ENCODE results near the gene JADE2. TPM values are rescaled to one million over a fixed set of nuclear protein-coding genes. Genes with fewer than 3 reads are reported as not detected.
"Not testable (repeated sequence)": the region's sequence is repeated elsewhere in the genome, so short reads cannot be mapped to it uniquely, and the experiment has no call there.

The JADE2 gene
- 104 and 112 TPM in 2 replicates for total RNA-seq

DNA sequence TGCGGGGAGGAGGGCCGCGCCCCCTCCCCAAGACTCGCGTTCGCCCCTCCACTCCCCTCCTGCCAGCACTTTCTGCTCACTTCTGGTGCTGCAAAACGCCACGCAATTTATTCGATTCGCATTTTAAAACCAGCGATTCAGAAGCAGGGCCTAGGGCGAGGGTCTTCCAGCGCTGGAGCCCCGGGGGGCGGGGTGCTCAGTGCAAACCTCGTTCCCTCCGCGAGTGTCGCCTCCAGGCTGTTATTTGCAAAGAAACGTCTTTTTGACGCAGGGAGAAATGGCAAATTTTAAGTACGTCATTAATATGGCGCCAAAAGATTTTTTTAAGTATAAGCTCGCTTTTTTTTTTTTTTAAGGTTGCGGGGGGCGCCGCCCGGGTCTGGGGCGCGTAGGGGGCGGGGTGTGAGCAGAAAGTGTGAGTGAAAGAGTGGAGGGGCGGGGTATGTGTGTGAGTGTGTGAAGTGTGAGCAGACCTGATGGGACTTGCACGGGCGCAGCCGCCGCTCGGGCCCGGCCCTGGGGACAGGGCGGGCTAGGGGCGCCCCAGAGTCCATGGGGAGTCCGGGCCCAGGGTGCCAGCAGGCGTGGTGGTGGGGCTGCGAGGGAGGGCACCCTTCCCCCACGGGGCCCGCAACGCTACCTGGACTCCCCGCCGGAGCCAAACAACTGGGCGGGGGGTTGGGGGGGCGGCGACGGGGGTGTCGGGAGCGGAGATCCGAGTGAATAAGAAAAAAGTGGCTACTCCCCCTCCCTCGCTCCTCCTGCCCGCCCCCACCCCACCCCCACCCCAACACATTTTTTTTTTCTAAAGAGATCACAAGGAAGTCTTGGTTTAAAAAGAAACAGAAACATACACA lies at the start of gene JADE2:
TSS of gene JADE2 (plus strand) at position 845 of the 857 bp plus-strand sequence. CDS start 10,188 bp downstream, outside the sequence.
- intact Hi-C loops (cut with micrococcal nuclease) = loop anchor here (1.0 to 10.0 kb wide), 11 partner anchors 22 to 558 kb away; partner anchors contain the start of genes C5orf15, C5orf24, PCBD2 and PPP2CA

DNA sequence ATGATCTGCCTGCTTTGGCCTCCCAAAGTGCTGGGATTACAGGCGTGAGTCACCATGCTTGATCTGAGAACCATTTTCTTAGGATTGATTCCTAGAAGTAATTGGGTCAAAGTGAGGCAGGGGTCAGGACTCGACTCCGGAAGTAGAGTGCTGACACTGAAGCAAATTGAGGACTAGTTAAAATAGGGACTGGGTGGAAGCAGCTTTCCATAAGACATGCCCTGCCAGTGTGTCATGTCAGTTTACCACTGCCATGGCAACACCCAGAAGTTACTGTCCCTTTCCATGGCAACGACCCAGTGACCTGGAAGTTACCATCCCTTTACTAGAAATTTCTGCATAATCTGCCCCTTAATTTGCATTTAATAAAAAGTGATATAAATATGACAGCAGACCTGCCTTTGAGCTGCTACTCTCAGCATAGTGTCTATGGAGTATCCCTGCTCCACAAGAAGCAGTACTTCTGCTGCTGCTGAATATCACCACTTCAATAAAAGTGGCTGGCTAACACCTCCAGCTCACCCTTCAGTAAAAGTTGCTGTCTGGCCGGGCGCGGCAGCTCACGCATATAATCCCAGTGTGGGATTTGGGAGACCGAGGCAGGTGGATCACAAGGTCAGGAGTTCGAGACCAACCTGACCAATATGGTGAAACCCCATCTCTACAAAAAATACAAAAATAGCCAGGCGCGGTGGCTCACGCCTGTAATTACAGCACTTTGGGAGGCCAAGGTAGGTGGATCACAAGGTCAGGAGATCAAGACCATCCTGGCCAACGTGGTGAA lies 47.8 kb upstream of the JADE2 start:
- intact Hi-C loops (cut with micrococcal nuclease) = no loop called here

- intact Hi-C loops (cut with micrococcal nuclease) = no loop called here
These were observed 45.6 kb upstream of the JADE2 start for GRCh38 chr5:134479839-134480238.

GRCh38 chr5:134489227-134489944 lies 36.1 kb upstream of the JADE2 start:
- intact Hi-C loops (cut with micrococcal nuclease) = no loop called here

GRCh38 chr5:134490255-134490924 lies 35.1 kb upstream of the JADE2 start:
- intact Hi-C loops (cut with micrococcal nuclease) = no loop called here

GRCh38 chr5:134490925-134491271 lies 34.6 kb upstream of the JADE2 start:
- intact Hi-C loops (cut with micrococcal nuclease) = no loop called here

DNA sequence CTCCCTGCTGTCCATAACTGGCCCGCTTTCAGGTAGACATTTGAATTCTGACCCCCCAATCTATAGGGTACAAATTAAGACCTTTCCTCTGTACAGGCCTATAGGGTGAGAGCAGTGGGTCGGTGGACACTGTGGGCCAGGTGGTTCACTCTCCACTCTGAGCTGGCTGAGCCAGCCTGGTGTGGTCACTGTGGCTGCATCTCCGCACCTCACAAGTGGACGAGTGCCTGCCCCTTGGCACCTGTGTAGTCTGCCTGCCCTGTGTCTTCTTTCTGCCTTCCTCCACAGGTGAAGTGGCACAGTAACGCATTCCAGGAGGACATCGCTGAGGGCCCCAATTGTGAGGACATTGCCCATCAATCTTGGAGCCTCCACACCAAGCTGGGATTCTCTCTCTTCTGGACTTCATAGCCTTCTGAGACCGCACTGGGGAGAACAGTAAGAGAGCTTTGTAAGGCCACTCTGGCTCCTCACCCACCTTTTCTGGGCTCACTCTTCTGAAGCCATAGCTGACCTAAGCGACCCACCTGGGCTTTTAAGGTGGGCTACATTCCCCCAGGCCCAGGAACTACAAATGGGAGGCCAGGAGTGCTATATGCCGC lies 33.5 kb upstream of the JADE2 start:
- intact Hi-C loops (cut with micrococcal nuclease) = no loop called here

GRCh38 chr5:134492568-134492967 lies 32.9 kb upstream of the JADE2 start:
- intact Hi-C loops (cut with micrococcal nuclease) = no loop called here

DNA sequence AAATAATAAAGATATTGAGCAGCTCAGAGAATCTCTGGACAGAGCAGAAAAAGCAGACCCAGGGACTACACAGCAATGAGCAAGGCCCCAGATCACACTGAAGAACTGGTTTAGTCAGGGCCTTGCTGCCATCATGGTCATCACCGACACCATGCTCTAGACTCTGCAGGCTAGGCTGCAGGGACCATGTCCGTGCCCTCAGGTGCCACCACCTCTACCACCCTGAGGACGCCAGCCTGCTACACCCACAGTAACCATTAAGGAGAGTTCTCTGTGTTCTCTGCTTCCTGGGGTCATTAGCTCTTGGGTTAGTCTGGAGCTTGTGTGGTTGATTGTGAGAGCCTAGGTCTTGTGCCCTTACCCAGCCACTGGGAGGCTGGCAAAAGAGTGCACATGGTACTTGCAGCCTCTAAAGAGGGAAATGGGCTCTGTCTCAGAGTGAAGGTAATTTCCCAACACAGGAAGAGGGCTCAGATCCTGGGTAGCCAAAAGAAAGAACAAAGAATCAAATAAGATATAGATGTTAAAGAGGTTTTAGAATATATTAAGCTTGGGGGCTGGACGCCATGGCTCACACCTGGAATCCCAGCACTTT lies 31.9 kb upstream of the JADE2 start:
- intact Hi-C loops (cut with micrococcal nuclease) = no loop called here

- intact Hi-C loops (cut with micrococcal nuclease) = no loop called here
These were observed 30.7 kb upstream of the JADE2 start for GRCh38 chr5:134494780-134495179.

- intact Hi-C loops (cut with micrococcal nuclease) = not testable (repeated sequence)
These were observed 25.6 kb upstream of the JADE2 start for GRCh38 chr5:134499905-134500304.

DNA sequence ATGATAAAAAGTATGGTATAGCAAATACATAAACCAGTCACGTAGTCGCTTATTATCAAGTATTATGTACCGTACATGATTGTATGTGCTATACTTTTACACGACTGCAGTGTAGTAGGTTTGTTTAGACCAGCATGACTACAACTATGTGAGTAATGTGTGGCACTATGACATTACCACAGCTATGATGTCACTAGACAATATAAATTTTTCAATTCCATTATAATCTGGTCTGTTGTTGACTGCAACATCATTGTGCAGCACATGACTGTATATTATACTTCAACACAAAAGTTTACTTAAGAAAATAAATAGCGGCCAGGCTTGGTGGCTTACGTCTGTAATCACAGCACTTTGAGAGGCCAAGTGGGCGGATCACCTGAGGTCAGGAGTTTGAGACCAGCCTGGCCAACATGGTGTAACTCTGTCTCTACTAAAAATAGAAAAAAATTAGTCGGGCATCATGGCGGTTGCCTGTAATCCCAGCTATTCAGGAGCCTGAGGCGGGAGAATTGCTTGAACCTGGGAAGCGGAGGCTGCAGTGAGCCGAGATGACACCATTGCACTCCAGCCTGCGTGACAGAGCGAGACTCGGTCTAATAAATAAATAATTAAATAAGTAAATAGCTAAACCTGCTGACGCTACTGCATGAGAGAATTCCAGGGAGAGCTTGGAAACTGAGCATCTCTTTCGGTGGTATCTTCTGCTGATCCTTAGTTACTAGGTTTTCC lies 24.6 kb upstream of the JADE2 start:
- intact Hi-C loops (cut with micrococcal nuclease) = no loop called here

GRCh38 chr5:134502259-134502658 lies 23.2 kb upstream of the JADE2 start:
- intact Hi-C loops (cut with micrococcal nuclease) = loop anchor here (2.0 kb wide), 1 partner anchor 35 kb away; no protein-coding TSS in a partner anchor

GRCh38 chr5:134503088-134503936 lies 22.2 kb upstream of the JADE2 start:
- intact Hi-C loops (cut with micrococcal nuclease) = loop anchor here (1.0 to 2.0 kb wide), 3 partner anchors 22 to 66 kb away; partner anchors contain the start of gene JADE2

GRCh38 chr5:134503937-134504437 lies 21.5 kb upstream of the JADE2 start:
- intact Hi-C loops (cut with micrococcal nuclease) = loop anchor here (1.0 to 2.0 kb wide), 3 partner anchors 21 to 67 kb away; partner anchors contain the start of gene JADE2

DNA sequence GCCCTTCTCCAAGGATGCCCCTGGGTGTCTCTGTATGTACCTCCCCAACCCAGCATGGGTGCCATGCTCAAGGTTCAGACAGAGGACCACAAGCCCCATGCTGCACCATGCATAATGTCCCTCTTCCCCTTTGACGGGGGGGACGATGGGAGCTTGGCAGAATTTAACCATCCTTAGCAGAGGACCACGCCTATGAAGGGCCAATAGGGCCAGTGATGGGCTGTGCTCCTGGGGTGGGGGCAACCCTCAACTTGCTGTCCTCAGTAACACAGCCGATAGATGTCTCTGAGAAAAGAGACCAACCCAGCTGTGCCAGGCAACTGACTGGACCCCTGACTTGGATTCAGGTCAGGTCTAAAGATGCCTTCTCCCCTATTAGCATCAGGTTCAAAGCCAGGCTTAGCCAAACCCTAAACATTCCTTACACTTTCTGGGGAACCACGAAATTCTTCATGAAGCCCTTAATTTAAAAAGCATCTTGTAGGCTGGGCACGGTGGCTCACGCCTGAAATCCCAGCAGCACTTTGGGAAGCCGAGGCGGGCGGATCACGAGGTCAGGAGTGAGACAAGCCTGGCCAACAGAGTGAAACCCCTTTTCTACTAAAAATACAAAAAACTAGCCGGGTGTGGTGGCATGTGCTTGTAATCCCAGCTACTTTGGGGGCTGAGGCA lies 20.7 kb upstream of the JADE2 start:
- intact Hi-C loops (cut with micrococcal nuclease) = no loop called here
